Gastrocnemius medialis (tissue), 4 donors: ENCODE results near the gene CDCA8.

Source experiments
- CTCF ChIP-seq, 5 experiments: fragments of 450-650 bp in 3 of 5; fragments of 200-600 bp in 2 of 5; sonication (generic) in 2 of 5; IDR thresholded peaks in 4 of 5; conservative IDR thresholded peaks in 1 of 5; 1 replicate in 4 of 5; 2 replicates in 1 of 5; pipeline ENCODE4 v1.5.1; 2016 to 2019; ENCODE audit warnings: antibody characterized with exemption in 5 of 5, mild to moderate bottlenecking in 3 of 5, moderate library complexity in 3 of 5
- POLR2A ChIP-seq, 2 donors: fragments of 450-650 bp; IDR thresholded peaks; one replicate each; pipeline ENCODE4 v1.6.1; 2017; ENCODE audit warnings: antibody characterized with exemption in 2 of 2, mild to moderate bottlenecking in 2 of 2, moderate library complexity in 2 of 2

GRCh38 chr1:37680933-37681332 is 11.4 kb upstream of the CDCA8 start:
- TF ChIP-seq CTCF (IDR thresholded peaks at IDR 0.05 in 4 of 5, conservative IDR thresholded peaks at IDR 0.05 in 1 of 5) (no peak), POLR2A (IDR thresholded peaks at IDR 0.05) (no peak)
